NCI-H510A (cell line): ENCODE results near the gene BMP6.

Source experiments
- DNase-seq: peaks from one replicate; lab custom pipeline; 2025; lab: John Stamatoyannopoulos, UW

BMP6 gene

GRCh38 chr6:7725849-7726415 is at the start of gene BMP6:
TSS of gene BMP6 (plus strand) at chr6:7726099. CDS start at chr6:7726956, 857 bp downstream.
- peak; percentile 82 for DNase-seq

DNA sequence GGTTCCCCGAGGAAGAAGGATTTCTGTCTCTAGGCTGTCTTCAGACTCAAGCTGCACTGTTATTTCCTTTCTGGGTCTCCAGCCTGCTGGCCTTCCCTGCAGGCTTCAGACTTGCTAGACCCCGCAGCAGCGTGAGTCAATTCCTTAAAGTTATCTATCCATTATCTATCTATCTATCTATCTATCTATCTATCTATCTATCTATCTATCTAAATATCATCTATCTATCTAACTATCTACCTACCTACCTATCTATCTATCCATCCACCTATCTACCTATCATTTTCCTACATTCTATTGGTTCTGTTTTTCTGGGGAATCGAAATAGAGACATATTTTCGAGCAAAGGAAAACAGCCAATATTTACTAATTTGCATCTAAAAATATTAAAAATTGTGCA is 48.7 kb upstream of the BMP6 start:
- DNase-seq = no peak

DNA sequence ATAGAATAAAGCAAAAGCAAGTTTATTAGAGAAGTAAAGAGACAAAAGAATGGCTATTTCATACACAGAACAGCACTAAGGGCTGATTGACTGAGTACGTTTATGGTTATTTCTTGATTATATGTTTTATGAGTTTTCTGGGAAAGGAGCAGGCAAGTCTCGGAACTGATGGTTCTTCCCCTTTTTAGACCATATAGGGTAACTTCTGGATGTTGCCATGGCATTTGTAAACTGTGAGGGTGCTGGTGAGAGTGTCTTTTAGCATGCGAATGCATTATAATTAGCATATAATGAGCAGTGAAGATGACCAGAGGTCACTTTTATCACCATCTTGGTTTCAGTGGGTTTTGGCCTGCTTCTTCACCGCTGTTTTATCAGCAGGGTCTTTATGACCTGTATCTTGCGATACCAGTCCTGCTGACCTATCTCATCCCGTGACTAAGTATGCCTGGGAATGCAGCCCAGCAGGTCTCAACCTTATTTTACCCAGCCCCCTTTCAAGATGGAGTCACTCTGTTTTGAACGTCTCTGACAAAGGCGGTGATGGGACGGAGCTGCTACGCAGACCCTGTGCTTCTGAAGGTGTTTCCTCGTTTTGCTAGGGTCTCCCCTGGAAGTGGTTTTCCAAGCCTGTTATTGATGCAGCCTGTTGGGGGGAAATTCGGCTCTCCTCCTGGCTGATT is 45.4 kb upstream of the BMP6 start:
- DNase-seq = no peak

GRCh38 chr6:7681449-7681848 is 44.5 kb upstream of the BMP6 start:
- DNase-seq = no peak

GRCh38 chr6:7684076-7684475 is 41.8 kb upstream of the BMP6 start:
- no peak for DNase-seq

DNA sequence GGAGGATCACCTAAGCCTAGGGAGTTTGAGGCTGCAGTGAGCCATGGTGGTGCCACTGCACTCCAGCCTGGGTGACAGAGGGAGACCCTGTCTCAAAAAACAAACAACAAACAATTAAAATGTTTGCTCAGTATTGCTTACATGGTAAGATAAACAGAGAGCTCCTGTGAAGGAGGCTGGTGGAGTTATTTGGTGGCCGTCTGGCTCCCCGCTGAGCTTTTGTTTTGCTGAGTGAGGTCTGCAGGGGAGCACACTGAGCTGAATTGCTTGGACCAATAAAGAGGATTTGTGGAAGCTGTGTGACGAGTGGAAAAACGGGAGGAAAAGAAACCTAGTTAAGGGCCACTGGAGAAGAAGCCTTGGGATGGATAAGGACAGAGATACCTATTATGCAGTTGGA is 41.1 kb upstream of the BMP6 start:
- DNase-seq = peak; percentile 42

DNA sequence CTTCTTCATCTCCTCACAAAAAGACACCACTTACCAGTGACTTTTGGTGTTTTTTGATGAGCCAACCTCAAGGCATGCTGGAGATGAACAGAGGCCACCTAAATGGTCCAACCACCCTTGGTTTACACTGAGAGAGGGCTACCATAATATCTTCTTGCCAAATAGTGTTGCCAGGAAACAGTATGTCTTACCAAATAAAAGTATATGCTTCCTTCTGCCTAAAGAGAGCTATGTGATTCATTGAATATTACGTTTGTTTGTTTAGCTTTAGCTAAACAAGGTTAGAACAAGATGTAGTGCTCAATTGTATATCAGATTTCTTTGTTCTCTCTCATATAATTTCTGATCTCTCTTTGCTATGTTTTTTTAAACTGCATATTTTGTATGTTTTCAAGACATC is 40.6 kb upstream of the BMP6 start:
- no peak for DNase-seq

DNA sequence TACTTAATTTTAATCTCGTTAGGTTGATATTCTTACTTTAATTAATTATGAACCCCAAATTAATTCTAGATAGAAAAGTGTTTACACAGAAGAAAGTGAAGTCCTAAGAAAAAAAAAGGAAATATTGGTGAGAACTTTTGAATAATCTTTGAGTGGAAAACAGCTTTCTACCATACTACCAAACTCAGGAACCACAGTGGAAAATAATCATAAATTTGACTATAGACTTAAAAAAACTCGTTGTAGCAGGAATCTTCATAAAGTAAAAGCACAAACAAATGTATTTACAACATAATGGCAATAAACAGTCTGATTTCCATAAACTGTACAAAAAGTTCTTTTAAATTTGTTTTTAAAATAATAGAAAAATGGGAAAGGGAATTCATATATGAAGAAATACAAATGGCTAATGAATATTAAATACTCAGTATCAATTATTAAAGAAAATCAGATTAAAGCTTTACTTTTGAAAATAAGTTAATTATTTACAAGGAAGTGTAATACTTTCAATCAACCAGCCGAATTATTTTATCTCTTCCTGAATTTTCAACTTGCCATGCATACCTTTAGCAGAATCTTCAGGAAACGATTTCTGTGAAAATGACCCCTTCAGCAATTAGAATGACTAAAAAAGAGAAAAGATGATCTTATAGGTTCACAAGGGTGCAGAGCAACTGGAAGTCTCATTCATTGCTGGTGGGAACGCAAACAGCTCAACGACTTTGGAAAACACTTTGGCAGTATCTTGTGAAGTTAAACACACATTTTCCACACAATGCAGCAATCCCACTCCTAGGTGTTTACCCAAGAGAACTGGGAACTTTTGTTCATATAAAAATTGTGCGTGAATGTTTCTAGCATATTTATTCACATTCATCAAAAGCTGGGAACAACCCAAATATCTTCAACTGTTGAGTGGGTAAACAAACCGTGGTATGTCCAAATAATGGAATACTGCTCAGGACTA is 38.5 kb upstream of the BMP6 start:
- no peak for DNase-seq

DNA sequence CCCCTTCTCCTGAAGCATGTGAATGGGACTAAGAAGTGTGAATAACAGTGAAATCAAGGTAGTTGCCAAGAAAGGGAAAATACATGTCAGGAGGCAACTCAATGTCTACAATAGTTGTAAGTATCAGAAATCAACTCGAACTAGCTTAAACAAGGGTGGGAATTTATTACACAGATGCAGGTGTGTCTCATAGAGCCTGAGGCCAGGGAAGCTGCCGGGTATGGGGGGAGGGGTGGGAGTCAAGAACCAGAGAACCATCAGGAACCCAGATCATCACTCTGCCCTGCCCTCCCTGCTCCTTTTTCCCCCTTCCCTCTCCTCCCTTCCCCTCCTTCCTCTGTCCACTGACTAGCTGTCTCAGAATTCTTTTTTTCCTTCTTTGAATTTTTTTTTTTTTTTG is 34.9 kb upstream of the BMP6 start:
- no peak for DNase-seq

GRCh38 chr6:7691675-7692452 is 34.0 kb upstream of the BMP6 start:
- no peak for DNase-seq

DNA sequence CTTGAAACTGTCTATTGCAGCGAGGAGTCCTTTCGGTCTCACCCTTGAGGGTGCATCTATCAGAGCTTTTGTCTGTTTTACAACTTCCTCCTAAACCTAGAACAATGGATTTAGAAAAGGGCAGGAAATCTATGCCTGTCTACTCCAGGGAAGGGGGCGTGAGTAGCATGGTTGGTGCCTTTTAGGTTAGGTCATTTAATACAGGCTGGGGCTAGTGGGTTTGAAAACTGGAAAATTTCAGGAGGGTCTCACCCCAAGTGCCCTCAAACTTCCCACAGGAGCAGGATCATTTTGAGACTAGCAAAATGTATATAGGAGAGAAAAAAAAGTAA is 33.5 kb upstream of the BMP6 start:
- DNase-seq = no peak

- no peak for DNase-seq
Observed at GRCh38 chr6:7693827-7694226, 32.1 kb upstream of the BMP6 start.

DNA sequence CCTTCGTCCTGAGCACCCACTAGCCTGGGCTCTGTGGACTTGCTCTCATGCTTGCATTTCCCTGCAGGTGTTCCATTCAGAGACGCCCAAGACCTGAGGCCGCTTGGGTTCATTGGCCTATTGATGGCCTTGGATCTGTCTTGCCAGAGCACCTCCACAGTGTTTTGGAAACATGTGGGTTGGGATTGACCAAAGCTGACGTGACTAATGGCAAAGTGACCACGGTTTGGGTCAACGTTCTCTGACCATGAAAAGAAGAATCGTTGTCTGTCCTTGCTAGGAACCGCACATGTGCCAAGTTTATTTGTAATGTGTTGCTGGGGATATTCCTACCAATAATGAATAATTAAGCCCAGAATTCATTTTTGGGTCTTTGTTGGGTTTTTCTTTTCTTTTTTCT is 29.8 kb upstream of the BMP6 start:
- DNase-seq = no peak

DNA sequence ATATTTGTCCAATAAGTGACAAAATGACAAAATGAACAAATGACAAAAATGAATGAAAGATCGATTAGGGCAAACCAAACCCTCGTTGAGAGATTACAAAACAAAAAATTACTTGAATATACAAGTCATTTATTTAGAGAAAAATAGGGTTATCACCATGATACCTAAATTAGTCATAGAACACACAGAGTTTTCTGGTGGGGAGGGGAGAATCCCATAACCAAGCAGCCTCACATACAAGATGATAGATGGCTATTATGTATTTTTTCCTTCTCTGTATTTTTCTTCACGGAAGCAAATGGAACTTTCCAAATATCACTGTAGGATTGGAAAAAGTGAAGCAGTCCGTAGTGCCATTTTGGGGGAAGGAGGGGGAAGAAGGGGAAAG is 28.5 kb upstream of the BMP6 start:
- no peak for DNase-seq

GRCh38 chr6:7697820-7698623 is 27.9 kb upstream of the BMP6 start:
- DNase-seq = no peak

DNA sequence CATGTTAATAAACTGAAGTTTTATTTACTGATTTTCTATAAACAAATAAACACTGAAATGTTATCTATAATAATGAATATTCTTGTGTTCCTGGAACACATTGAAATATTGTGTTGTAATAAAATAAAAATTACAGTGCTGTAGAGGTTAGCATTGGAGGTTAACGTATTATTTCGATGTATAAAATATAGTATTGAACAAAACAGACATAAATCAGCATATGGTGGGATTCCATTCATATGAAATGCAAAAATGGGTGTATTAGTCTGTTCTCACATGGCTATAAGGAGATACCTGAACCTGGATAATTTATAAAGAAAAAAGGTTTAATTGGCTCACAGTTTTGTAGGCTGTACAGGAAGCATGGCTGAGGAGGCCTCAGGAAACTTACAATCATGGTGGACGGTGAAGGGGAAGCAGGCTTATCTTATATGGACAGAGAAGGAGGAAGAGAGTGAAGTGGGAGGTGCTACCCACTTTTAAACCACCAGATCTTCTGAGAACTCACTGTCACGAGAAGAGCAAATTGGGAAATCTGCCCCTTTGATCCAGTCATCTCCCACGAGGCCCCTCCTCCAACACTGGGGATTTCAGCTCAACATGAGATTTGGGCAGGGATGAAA is 24.6 kb upstream of the BMP6 start:
- no peak for DNase-seq

- DNase-seq = no peak
Observed at GRCh38 chr6:7703148-7703680, 22.7 kb upstream of the BMP6 start.

- DNase-seq = no peak
Observed at GRCh38 chr6:7705483-7705882, 20.4 kb upstream of the BMP6 start.

DNA sequence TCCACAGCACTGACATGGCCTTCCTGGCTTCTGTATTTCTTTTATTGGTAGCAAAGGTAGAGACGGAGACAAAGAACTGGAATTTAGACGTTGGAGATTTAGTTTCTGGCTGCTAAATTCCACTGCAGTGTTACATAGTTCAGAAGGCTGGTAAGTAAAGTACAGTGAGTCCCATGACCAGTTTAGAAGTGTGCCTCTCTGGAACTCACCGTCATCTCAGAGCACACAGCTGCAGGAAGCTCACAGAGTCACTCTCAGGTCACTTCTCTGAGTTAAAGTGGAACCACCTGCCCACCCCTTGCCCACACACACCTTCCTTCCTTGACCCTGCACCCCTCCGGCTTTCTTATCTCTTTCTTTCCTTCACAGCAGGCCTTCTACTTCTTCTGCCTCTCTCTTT is 19.6 kb upstream of the BMP6 start:
- DNase-seq = no peak

- no peak for DNase-seq
Observed at GRCh38 chr6:7707787-7708186, 18.1 kb upstream of the BMP6 start.

- DNase-seq = no peak
Observed at GRCh38 chr6:7719364-7719850, 6.5 kb upstream of the BMP6 start.
